Central memory CD8-positive, alpha-beta T cell (primary cell): ENCODE data around the gene PASK.

Source experiments
- ATAC-seq: fragments of 150-1000 bp; cut with Tn5 transposase; replicated peaks from 2 replicates; pipeline ENCODE4 v1.10.0; 2022; ENCODE audit warnings: mild to moderate bottlenecking, moderate FRiP score, moderate number of reproducible peaks; ENCODE audit not compliant: poor library complexity, severe bottlenecking; ENCODE audit errors: extremely low read depth
- DNase-seq, 2 donors: peaks; one replicate each; pipeline ENCODE4 v3.0.0; 2021; ENCODE audit warnings: low spot score in 2 of 2
- H3K27ac Mint-ChIP-seq: one replicate; pipeline ENCODE4 v1.8.0; 2022; ENCODE audit warnings: low read depth, mild to moderate bottlenecking, moderate library complexity, mixed read lengths
- H3K27me3 Mint-ChIP-seq: one replicate; pipeline ENCODE4 v1.8.0; 2022; ENCODE audit warnings: mixed read lengths
- H3K36me3 Mint-ChIP-seq: one replicate; pipeline ENCODE4 v1.8.0; 2022; ENCODE audit warnings: mild to moderate bottlenecking, moderate library complexity, mixed read lengths; ENCODE audit not compliant: insufficient read depth
- H3K4me1 Mint-ChIP-seq: one replicate; pipeline ENCODE4 v1.8.0; 2022; ENCODE audit warnings: mixed read lengths
- H3K4me3 Mint-ChIP-seq: one replicate; pipeline ENCODE4 v1.8.0; 2022; ENCODE audit warnings: mild to moderate bottlenecking, moderate library complexity, mixed read lengths
- H3K9me3 Mint-ChIP-seq: one replicate; pipeline ENCODE4 v1.8.0; 2022; ENCODE audit warnings: mixed read lengths

The PASK gene

DNA sequence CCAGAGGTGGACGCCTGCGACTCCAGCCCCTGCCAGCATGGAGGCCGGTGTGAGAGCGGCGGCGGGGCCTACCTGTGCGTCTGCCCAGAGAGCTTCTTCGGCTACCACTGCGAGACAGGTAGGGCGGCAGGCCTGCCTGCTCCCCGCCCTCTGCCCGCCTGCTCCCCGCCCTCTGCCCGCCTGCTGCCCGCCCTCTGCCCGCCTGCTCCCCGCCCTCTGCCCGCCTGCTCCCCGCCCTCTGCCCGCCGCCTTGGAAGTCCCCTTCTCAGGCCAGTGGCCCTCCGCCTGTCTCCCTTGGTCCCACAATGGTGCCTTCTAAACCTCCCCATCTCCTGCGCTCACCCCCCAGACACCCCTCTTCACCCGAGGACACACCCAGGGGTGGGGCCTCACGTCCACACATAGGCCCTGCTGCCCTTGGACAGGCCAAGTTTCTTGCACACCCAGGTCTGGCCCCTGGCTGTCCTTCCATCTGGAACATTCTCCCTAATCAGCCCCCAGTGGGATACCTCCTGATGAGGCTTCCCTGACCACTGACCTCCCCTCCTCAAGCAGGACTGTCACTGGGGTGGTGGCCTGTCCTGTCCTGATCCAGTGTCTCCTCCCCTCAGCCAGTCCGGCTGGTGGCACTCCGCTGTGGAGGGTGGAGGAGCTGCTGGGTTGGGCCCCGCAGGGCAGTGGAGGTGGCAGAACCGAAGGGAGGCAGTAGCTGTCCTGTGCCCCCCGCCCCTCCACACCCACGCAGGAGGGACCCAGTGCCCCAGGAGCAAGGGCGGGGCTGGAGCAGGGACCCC is 85.1 kb downstream of the PASK start:
- Mint-ChIP-seq H3K9me3 (no peaks in the 10 kb centered on the region), H3K4me3 (peak overlapping the region; percentile 36), H3K27me3 (no peaks in the 10 kb centered on the region), H3K4me1 (peaks cover 12% of the 10 kb centered on the region), H3K36me3 (peaks cover 3% of the 10 kb centered on the region), H3K27ac (no peak overlapping the region)
- ATAC-seq (peak; percentile 71), DNase-seq (peak in 1 of 2 donors; percentile 27)

DNA sequence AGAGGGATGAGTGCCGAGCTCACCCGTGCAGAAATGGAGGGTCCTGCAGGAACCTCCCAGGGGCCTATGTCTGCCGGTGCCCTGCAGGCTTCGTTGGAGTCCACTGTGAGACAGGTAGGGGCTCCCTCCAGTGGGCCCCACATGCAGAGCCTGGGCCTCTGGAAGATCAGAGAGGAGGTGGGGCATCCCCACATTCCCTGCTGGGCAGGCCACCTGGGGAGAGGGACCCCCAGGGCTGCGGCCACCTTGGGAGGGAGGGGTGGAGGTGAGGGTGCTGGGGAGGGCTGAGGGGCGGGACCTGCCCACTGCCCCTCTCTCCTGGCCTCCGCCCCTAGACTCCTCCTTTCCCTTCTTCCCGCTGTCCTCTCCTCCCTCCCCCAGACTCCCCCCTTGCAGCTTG is 85.7 kb downstream of the PASK start:
- ATAC-seq, result peak; percentile 14
- H3K27ac Mint-ChIP-seq, result no peak overlapping the region
- H3K27me3 Mint-ChIP-seq, result no peaks in the 10 kb centered on the region
- peak overlapping the region; percentile 36 for H3K4me3 Mint-ChIP-seq
- DNase-seq, result peak in 1 of 2 donors; percentile 10
- H3K4me1 Mint-ChIP-seq, result peaks cover 12% of the 10 kb centered on the region
- H3K36me3 Mint-ChIP-seq, result peaks cover 3% of the 10 kb centered on the region
- H3K9me3 Mint-ChIP-seq, result no peaks in the 10 kb centered on the region

DNA sequence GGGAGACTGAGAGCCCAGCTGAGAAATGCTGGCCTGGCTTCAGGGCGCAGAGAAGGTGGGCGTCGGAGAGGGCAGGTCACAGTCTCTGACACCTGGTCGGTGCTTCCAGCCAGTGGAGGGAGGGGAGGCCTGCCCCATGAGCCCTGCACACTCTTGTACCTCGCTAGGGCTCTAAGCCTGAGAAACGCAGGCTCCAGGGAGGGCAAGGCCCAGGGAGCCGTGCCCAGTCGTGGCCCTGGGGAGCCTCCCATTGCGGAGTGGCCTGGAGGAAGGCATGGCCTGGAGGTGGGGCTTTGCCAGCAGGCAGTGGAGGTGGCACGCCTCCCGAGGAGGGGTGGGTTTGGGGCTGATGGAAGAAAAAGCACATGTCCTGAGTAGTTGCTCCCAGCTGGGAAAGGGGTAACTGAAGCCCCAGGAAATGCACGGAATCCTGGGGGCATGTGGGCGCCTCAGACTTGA is 86.2 kb downstream of the PASK start:
- no peak for ATAC-seq
- Mint-ChIP-seq H3K4me1 (peaks cover 12% of the 10 kb centered on the region), H3K9me3 (no peaks in the 10 kb centered on the region), H3K27ac (no peak overlapping the region), H3K36me3 (peaks cover 3% of the 10 kb centered on the region), H3K27me3 (no peaks in the 10 kb centered on the region), H3K4me3 (no peak overlapping the region)
- DNase-seq, result peak in 1 of 2 donors; percentile 11

DNA sequence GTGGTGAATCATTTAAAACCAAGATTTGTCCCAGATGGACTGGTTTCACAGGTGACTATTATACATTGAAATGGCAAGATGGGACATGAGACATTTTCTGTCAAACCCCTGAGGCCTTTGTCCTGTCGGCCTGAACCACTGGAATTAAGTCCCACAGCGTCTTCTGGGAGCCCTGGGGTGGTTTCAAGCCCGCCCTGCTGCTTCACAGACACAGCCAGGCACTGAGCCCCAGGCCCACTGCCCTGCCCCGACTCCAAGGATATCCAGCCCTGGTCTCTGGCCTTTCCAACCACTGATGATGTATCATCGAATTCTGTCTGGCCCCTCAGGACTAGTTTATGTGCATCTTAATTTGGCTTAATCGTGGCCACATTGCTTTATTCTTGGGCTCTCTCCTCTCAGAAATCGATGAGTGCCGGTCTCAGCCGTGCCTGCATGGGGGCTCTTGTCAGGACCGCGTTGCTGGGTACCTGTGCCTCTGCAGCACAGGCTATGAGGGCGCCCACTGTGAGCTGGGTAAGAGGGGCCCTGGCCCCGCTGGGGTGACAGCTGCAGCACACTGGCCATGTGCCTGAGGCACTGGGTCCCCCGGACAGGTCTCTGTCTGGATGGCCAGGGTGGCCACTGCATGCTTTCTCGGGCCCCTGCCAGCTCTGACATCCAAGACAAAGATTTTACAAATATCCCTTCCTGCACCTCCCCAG is 86.7 kb downstream of the PASK start:
- H3K36me3 Mint-ChIP-seq, result peaks cover 3% of the 10 kb centered on the region
- no peak overlapping the region for H3K4me3 Mint-ChIP-seq
- peaks cover 17% of the 10 kb centered on the region for H3K4me1 Mint-ChIP-seq
- DNase-seq (peak in 1 of 2 donors; percentile 7), ATAC-seq (no peak)
- no peak overlapping the region for H3K27ac Mint-ChIP-seq
- H3K27me3 Mint-ChIP-seq, result no peaks in the 10 kb centered on the region
- no peaks in the 10 kb centered on the region for H3K9me3 Mint-ChIP-seq

DNA sequence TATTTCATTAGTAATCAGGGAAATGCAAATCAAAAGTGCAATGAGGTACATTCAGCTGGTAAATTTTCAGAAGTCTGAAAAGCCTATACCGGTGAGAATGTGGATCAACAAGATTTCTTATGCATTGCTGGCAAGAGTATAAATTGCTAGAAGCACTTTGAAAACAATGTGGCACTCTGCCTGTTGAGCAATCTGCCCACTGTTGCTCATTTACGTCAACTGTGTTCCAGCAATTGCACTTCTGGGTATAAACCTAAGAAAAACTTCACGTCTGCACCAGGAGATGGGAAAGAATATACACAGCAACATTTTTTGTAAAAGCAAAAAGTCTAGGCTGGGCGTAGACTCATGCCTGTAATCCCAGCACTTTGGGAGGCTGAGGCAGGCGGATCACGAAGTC is 88.0 kb downstream of the PASK start:
- Mint-ChIP-seq H3K4me1 (peaks cover 14% of the 10 kb centered on the region), H3K9me3 (no peaks in the 10 kb centered on the region), H3K27me3 (no peaks in the 10 kb centered on the region), H3K27ac (no peak overlapping the region), H3K4me3 (no peak overlapping the region), H3K36me3 (peaks cover 3% of the 10 kb centered on the region)
- DNase-seq (no peak), ATAC-seq (no peak)
